ENCODE measurements around the gene PLXDC2.
"Not testable (repeated sequence)": the region's sequence is repeated elsewhere in the genome, so short reads cannot be mapped to it uniquely, and the experiment has no call there.

Gene PLXDC2

DNA sequence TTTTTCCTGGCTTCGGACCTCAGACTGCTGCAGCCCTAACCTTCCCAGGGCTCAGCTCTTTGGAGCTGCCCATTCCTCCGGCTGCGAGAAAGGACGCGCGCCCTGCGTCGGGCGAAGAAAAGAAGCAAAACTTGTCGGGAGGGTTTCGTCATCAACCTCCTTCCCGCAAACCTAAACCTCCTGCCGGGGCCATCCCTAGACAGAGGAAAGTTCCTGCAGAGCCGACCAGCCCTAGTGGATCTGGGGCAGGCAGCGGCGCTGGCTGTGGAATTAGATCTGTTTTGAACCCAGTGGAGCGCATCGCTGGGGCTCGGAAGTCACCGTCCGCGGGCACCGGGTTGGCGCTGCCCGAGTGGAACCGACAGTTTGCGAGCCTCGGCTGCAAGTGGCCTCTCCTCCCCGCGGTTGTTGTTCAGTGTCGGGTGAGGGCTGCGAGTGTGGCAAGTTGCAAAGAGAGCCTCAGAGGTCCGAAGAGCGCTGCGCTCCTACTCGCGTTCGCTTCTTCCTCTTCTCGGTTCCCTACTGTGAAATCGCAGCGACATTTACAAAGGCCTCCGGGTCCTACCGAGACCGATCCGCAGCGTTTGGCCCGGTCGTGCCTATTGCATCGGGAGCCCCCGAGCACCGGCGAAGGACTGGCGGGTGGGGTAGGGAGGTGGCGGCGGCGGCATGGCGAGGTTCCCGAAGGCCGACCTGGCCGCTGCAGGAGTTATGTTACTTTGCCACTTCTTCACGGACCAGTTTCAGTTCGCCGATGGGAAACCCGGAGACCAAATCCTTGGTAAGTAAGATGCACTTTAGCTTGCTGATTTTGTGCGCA lies at the start of gene PLXDC2:
TSS of gene PLXDC2 (plus strand) at position 22 of the 820 bp plus-strand sequence.
- in situ Hi-C loops (cut with HindIII; ENCODE audit: low pct_ligation_motif_present, low pct_unique_long_range_greater_than_20kb, low sequenced_read_pairs): no loop called here
- peak; percentile 59 for DNase-seq

DNA sequence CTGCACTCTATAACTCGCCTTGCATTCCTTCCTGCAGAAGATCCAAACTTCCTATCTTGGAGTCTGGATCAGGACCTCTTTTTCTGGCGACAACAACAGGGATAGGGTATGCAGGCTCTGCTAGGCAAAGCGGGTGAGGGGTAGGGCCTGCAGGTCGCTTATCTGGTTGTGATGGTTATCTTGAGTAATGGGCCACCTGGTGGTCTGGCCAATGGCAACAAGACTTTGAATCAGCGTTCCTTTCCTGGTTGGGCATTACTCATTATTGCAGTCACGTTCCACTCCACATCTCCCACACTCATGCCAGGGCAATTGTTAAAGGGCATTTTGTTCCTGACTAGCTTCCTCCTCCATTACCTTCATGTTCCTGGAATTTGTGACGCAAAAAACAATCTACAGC lies 48.4 kb upstream of the PLXDC2 start:
- in situ Hi-C loops (cut with HindIII; ENCODE audit: low pct_ligation_motif_present, low pct_unique_long_range_greater_than_20kb, low sequenced_read_pairs): no loop called here
- peak; percentile 1 for DNase-seq

GRCh38 chr10:19769826-19770225 lies 46.4 kb upstream of the PLXDC2 start:
- in situ Hi-C loops (cut with HindIII; ENCODE audit: low pct_ligation_motif_present, low pct_unique_long_range_greater_than_20kb, low sequenced_read_pairs); DNase-seq: not testable (repeated sequence)

DNA sequence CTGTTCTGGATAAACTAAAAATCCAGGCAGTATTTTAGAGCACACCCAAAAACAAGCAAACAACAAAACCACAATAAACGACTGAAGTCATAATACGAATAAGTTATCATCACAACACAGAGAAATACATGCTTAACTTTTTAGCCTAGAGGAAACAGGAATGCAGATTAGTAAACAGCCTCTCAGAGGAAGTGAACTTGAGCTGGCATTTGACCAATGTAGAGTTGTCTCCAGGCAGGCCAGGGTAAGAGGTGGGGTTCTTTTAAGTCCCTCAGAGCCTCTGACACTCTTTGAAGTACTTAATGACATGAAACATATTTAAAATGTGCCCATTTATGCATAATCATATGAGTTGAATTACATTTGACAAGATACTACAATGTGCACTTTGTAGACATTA lies 43.3 kb upstream of the PLXDC2 start:
- no peak for DNase-seq
- in situ Hi-C loops (cut with HindIII; ENCODE audit: low pct_ligation_motif_present, low pct_unique_long_range_greater_than_20kb, low sequenced_read_pairs): no loop called here

DNA sequence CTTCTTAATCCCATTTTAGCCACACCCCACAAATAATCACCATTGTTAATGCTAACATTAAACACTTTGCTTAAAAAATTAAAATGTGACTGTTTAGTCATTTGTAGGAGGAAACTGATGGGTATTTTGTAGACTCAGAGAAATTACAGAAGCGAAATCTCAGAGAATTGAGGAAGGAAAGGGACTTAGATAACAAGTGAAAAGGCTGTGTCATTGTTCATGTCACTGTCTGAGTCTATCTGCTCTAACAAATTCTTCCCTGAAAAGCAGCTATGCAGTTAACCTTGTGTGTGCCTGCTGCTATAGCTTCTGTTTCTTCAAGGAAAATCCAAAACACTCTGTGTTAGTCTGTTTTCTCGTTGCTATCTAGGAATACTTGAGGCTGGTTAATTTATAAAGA lies 40.9 kb upstream of the PLXDC2 start:
- in situ Hi-C loops (cut with HindIII; ENCODE audit: low pct_ligation_motif_present, low pct_unique_long_range_greater_than_20kb, low sequenced_read_pairs): no loop called here
- no peak for DNase-seq

- in situ Hi-C loops (cut with HindIII; ENCODE audit: low pct_ligation_motif_present, low pct_unique_long_range_greater_than_20kb, low sequenced_read_pairs): no loop called here
- no peak for DNase-seq
Observed at GRCh38 chr10:19777806-19778205, 38.4 kb upstream of the PLXDC2 start.

GRCh38 chr10:19778996-19779395 lies 37.2 kb upstream of the PLXDC2 start:
- in situ Hi-C loops (cut with HindIII; ENCODE audit: low pct_ligation_motif_present, low pct_unique_long_range_greater_than_20kb, low sequenced_read_pairs): no loop called here
- DNase-seq: no peak

- in situ Hi-C loops (cut with HindIII; ENCODE audit: low pct_ligation_motif_present, low pct_unique_long_range_greater_than_20kb, low sequenced_read_pairs): no loop called here
- no peak for DNase-seq
Observed at GRCh38 chr10:19782430-19783089, 33.7 kb upstream of the PLXDC2 start.

- in situ Hi-C loops (cut with HindIII; ENCODE audit: low pct_ligation_motif_present, low pct_unique_long_range_greater_than_20kb, low sequenced_read_pairs): no loop called here
- DNase-seq: no peak
Observed at GRCh38 chr10:19783721-19784120, 32.5 kb upstream of the PLXDC2 start.

DNA sequence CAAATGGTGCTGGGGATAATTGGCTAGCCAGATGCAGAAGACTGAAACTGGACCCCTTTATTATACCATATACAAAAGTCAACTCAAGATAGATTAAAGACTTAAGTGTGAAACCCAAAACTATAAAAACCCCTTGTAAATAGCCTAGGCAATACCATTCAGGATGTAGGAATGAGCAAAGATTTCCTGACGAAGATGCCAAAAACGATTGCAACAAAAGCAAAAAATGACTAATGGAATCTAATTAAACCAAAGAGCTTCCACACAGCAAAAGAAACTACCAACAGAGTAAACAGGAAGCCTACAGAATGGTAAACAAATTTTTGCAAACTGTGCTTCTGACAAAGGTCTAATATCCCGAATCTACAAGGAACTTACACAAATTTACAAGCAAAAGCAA lies 30.9 kb upstream of the PLXDC2 start:
- in situ Hi-C loops (cut with HindIII; ENCODE audit: low pct_ligation_motif_present, low pct_unique_long_range_greater_than_20kb, low sequenced_read_pairs): no loop called here

GRCh38 chr10:19788075-19788686 lies 28.1 kb upstream of the PLXDC2 start:
- in situ Hi-C loops (cut with HindIII; ENCODE audit: low pct_ligation_motif_present, low pct_unique_long_range_greater_than_20kb, low sequenced_read_pairs): no loop called here
- peak; percentile 49 for DNase-seq

More for the DNA sequence above, 30.9 kb upstream of the PLXDC2 start:
- no peak for DNase-seq

- DNase-seq: no peak
- in situ Hi-C loops (cut with HindIII; ENCODE audit: low pct_ligation_motif_present, low pct_unique_long_range_greater_than_20kb, low sequenced_read_pairs): no loop called here
Observed at GRCh38 chr10:19788902-19789301, 27.3 kb upstream of the PLXDC2 start.

DNA sequence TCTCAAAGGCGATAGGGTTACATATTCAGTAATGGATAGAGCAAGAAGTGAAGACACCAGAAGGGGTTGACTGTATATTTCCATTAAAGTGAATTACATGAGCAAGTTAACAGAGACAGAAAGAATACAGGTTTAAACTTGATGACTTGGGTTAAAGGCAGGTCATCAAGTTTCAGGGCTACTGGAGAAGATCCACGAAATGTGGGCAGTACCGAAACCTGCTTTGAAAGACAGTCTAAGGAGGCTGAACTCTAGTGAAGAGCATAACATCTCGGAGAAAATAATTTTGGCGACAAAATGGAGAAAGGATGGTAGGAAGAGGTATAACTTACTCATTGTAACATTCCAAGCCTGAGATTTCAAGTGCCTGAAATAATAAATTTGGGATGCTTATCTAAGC lies 26.6 kb upstream of the PLXDC2 start:
- in situ Hi-C loops (cut with HindIII; ENCODE audit: low pct_ligation_motif_present, low pct_unique_long_range_greater_than_20kb, low sequenced_read_pairs): no loop called here
- DNase-seq: no peak

DNA sequence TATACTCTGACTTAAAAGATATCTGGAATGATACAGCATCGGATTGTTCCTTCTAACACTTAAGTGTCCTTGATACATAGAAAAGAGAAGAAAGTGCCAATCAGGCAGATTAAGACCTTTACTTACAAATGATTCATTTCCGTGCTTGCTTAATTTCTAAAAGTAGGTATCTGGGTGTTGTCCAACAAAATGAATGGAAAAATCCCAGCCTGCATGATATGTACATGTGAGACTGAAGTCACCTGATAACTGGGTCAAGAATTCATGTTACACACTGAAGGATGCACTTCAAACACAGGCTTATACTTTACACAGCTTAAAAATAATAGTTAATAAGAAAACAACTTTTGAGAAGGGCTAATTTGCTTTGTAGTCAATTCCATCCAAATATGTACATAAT lies 25.2 kb upstream of the PLXDC2 start:
- in situ Hi-C loops (cut with HindIII; ENCODE audit: low pct_ligation_motif_present, low pct_unique_long_range_greater_than_20kb, low sequenced_read_pairs): no loop called here
- no peak for DNase-seq

DNA sequence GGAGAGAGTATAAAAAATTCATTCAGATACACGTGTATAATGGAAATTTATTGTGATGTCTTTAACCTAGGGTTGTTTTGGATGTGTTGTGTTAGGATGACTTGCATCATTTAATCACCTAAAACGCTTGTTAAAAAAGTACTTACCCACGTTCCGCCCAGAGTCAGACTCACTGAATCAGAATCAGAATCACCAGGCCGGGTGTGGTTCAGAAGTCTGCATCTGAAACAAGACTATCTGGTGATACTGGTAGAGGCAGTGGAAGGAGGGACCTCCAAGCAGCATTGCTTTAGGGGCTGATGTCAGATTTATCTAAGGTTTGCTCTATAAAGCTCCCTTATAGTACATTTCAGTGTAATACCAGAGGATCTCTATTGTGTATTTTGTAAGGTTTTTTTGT lies 20.5 kb upstream of the PLXDC2 start:
- no peak for DNase-seq
- in situ Hi-C loops (cut with HindIII; ENCODE audit: low pct_ligation_motif_present, low pct_unique_long_range_greater_than_20kb, low sequenced_read_pairs): no loop called here

DNA sequence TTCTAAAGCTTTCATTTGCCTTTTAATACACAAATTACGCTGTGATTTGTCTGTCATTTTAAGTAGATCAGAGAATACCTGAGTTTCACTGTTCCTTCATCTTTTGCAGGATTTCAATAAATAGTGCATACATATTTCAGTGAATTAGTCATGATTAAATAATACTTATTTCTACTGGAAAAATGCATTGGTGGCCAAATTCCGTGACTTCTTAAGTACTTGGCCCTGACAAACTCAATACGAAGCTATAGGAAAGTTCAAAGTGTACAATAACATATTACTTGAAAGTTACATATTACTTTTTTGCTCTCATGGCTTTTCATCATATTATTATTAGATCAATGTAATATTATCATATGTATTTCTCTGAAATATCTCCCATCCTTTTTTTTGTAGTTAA lies 16.1 kb upstream of the PLXDC2 start:
- DNase-seq: no peak
- in situ Hi-C loops (cut with HindIII; ENCODE audit: low pct_ligation_motif_present, low pct_unique_long_range_greater_than_20kb, low sequenced_read_pairs): no loop called here

DNA sequence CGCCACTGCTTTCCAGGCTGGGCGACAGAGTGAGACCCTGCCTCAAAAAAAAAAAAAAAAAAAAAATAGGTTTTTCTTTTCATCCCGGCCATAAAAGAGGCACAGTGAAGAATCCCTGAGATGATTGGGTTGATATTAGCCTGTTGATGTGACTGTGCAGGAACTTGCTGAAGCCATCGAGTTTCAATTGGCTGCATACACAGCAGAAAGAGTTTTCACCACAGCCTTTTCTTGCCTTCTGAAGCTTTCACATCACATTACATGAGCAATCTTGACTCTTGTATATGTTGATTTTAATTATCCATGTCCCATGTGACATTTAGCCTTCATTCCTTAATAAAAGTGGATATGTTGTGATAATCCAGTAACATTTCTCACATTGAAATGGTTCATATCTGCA lies 14.9 kb upstream of the PLXDC2 start:
- no peak for DNase-seq
- in situ Hi-C loops (cut with HindIII; ENCODE audit: low pct_ligation_motif_present, low pct_unique_long_range_greater_than_20kb, low sequenced_read_pairs): no loop called here

DNA sequence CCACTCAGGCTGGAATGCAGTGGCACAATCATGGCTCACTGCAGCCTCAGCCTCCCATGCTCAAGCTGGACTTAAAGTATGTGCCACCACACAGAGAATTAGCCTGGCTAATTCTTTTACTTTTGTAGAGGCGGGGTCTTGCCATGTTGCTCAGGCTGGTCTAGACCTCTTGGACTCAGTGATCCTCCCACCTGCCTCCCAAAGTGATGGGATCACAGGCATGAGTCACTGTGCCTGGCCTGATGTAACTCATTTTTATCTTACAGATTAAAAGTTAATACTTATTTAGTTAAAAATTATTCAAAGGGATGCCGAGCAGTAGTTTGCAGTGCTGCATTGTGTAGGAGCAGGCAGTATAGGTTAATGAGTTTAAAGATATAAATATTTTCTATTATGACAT lies 12.6 kb upstream of the PLXDC2 start:
- in situ Hi-C loops (cut with HindIII; ENCODE audit: low pct_ligation_motif_present, low pct_unique_long_range_greater_than_20kb, low sequenced_read_pairs): no loop called here

DNA sequence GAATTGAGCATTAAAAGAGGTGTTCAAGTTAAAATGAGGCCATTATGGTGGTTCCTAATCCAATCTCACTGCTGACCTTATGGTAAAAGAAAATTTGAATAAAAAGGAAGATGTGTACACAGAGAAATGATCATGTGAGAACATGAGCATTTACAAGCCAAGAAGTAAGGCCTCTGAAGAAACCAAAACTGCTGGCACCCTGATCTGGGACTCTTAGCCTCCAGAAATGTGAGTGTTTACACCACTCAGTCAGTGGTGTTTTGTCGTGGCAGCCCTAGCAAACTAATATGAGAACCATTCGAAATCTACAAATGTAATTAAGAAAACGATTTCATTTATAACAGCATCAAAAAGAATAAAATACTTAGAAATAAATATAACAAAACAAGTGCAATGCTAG lies 6.8 kb upstream of the PLXDC2 start:
- no peak for DNase-seq
- in situ Hi-C loops (cut with HindIII; ENCODE audit: low pct_ligation_motif_present, low pct_unique_long_range_greater_than_20kb, low sequenced_read_pairs): no loop called here

More for the DNA sequence above, 12.6 kb upstream of the PLXDC2 start:
- DNase-seq: peak; percentile 57

DNA sequence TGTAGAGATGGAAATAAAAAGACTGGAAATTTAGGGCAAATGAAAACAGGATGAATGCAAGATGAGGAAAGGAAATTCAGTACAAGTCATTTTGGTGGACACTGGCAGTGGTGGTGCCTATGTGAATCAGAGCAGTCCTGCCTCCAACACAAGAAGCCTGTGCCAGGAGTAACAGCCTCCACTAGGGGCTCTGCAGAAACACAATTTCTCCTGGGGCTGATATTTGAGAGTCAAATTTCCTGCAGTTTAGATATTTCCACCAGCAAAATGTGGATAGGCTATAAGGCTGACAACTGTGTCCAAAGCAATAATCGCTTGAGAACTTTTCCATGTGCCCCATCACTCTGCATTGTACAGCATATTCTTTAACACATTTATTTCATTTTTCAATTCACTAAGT lies 4.7 kb upstream of the PLXDC2 start:
- peak; percentile 38 for DNase-seq
- in situ Hi-C loops (cut with HindIII; ENCODE audit: low pct_ligation_motif_present, low pct_unique_long_range_greater_than_20kb, low sequenced_read_pairs): no loop called here

Measured in ACHN (cell line).